Keratinocyte (primary cell): ENCODE measurements around the gene CHN2.

Experiments
- EZH2 ChIP-seq: IDR thresholded peaks from one replicate; pipeline ENCODE4 v1.6.1; 2012; ENCODE audit warnings: inconsistent platforms, mild to moderate bottlenecking, low read length, moderate library complexity
- TF ChIP-seq, protein P1 (sequence below), 3 experiments: IDR thresholded peaks in 1 of 3; conservative IDR thresholded peaks in 1 of 3; optimal IDR thresholded peaks in 1 of 3; 2 replicates in 2 of 3; 3 replicates in 1 of 3; pipeline versions ENCODE3 to v1.5.1; 2011; ENCODE audit warnings: low read length in 3 of 3, mild to moderate bottlenecking in 3 of 3, moderate library complexity in 2 of 3, control low read depth in 1 of 3, inconsistent platforms in 1 of 3; ENCODE audit not compliant: insufficient read depth in 2 of 3; ENCODE audit errors: extremely low read depth in 1 of 3

DNA sequence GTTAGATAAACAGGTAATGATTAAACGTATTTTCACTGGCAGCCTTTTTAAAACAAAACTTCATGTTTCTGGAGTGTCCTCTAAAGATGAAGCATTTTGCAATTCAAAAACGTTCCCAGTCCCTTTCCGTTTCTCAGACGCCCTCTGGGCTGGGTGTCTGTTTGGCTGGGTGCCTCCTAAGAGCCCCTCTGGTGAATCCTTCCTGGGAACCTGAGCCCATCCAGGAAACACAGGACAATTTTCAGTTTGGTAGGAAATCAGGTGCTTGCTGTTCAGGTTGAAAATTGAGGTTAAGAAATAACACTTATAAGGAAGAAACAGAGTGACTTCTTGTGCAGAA is 76.7 kb downstream of the CHN2 start:
- no peak for TF ChIP-seq EZH2
- TF ChIP-seq, protein P1, sequence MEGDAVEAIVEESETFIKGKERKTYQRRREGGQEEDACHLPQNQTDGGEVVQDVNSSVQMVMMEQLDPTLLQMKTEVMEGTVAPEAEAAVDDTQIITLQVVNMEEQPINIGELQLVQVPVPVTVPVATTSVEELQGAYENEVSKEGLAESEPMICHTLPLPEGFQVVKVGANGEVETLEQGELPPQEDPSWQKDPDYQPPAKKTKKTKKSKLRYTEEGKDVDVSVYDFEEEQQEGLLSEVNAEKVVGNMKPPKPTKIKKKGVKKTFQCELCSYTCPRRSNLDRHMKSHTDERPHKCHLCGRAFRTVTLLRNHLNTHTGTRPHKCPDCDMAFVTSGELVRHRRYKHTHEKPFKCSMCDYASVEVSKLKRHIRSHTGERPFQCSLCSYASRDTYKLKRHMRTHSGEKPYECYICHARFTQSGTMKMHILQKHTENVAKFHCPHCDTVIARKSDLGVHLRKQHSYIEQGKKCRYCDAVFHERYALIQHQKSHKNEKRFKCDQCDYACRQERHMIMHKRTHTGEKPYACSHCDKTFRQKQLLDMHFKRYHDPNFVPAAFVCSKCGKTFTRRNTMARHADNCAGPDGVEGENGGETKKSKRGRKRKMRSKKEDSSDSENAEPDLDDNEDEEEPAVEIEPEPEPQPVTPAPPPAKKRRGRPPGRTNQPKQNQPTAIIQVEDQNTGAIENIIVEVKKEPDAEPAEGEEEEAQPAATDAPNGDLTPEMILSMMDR (optimal IDR thresholded peaks at IDR 0.05 in 1 of 3, IDR thresholded peaks at IDR 0.05 in 1 of 3, conservative IDR thresholded peaks at IDR 0.05 in 1 of 3; ENCODE audit: extremely low read depth in 1 of 3, insufficient read depth in 2 of 3, low read length in 3 of 3): no peak
